Ovary (tissue), 3 donors: ENCODE measurements around the gene LIME1.

ENCODE experiments used
- CTCF ChIP-seq, 3 donors: fragments of 450-650 bp in 2 of 3; fragments of 200-600 bp in 1 of 3; IDR thresholded peaks; one replicate each; pipeline versions ENCODE4 v1.5.1 to v1.8.0; 2016 to 2022; ENCODE audit warnings: antibody characterized with exemption in 3 of 3, mild to moderate bottlenecking in 1 of 3
- POLR2A ChIP-seq: fragments of 450-650 bp; IDR thresholded peaks from one replicate; pipeline ENCODE4 v1.6.1; 2017; ENCODE audit warnings: antibody characterized with exemption, mild to moderate bottlenecking, moderate library complexity
- donor health status: DM: no; HTN: no; CAD: no.

GRCh38 chr20:63783970-63784369, 47.5 kb downstream of the LIME1 start:
- no peak for TF ChIP-seq POLR2A
- TF ChIP-seq CTCF (IDR thresholded peaks at IDR 0.05) = no peak
